Measurements from ENCODE around the gene SOX2. TPM values are rescaled to one million over a fixed set of nuclear protein-coding genes. Genes with fewer than 3 reads are reported as not detected.
A peak's percentile ranks its signal among the peaks of the same experiment; 100 is the strongest.

SOX2 gene
- total and polyA plus RNA-seq, 2 experiments from 2014 or later: 2.2 to 3.5 TPM

DNA sequence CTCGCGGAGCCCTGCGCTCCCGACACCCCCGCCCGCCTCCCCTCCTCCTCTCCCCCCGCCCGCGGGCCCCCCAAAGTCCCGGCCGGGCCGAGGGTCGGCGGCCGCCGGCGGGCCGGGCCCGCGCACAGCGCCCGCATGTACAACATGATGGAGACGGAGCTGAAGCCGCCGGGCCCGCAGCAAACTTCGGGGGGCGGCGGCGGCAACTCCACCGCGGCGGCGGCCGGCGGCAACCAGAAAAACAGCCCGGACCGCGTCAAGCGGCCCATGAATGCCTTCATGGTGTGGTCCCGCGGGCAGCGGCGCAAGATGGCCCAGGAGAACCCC lies 464 bp downstream of the SOX2 start:
- Histone ChIP-seq H3K4me2 (peak overlapping the region; percentile 75), H4K20me1 (ENCODE audit: insufficient read depth, poor library complexity, severe bottlenecking) (no peaks in the 10 kb centered on the region), H3K9me2 (replicated peaks; ENCODE audit: insufficient read depth) (no peaks in the 10 kb centered on the region), H3K27ac (no peak overlapping the region), H3K79me2 (no peaks in the 10 kb centered on the region), H3K4me1 (ENCODE audit: insufficient read depth) (peaks cover 18% of the 10 kb centered on the region), H3K36me3 (replicated peaks; ENCODE audit: insufficient read depth, low read depth) (no peaks in the 10 kb centered on the region), H2AFZ (peak overlapping the region; percentile 11), H3K9me3 (ENCODE audit: low read depth) (no peaks in the 10 kb centered on the region), H3K4me3 (peak overlapping the region; percentile 9), H3K27me3 (peaks cover 90% of the 10 kb centered on the region)
- DNase-seq (ENCODE audit: low spot score): no peak
- TF ChIP-seq EZH2phosphoT487 (IDR thresholded peaks at IDR 0.05; ENCODE audit: low read depth, severe bottlenecking, unreplicated experiment) (no peak), CTCF (IDR thresholded peaks at IDR 0.05; ENCODE audit: poor library complexity) (no peak), EZH2 (IDR thresholded peaks at IDR 0.05; ENCODE audit: borderline replicate concordance) (no peak)
- WGBS (ENCODE audit: low lambda C conversion rate, missing lambda C conversion rate): under 1% methylated on average over 24 of the region's 44 CpGs

GRCh38 chr3:181712553-181713279 lies 991 bp downstream of the SOX2 start:
- Histone ChIP-seq H3K36me3 (replicated peaks; ENCODE audit: insufficient read depth, low read depth) (no peaks in the 10 kb centered on the region), H3K4me2 (peak overlapping the region; percentile 75), H3K4me1 (ENCODE audit: insufficient read depth) (peaks cover 18% of the 10 kb centered on the region), H3K79me2 (no peaks in the 10 kb centered on the region), H3K4me3 (peak overlapping the region; percentile 9), H3K27me3 (peaks cover 90% of the 10 kb centered on the region), H3K27ac (no peak overlapping the region), H4K20me1 (ENCODE audit: insufficient read depth, poor library complexity, severe bottlenecking) (no peaks in the 10 kb centered on the region), H3K9me2 (replicated peaks; ENCODE audit: insufficient read depth) (no peaks in the 10 kb centered on the region), H2AFZ (peak overlapping the region; percentile 11), H3K9me3 (ENCODE audit: low read depth) (no peaks in the 10 kb centered on the region)
- 1% methylated on average over 64 of the region's 65 CpGs for WGBS (ENCODE audit: low lambda C conversion rate, missing lambda C conversion rate)
- DNase-seq (ENCODE audit: low spot score): peak; percentile 35
- TF ChIP-seq EZH2phosphoT487 (IDR thresholded peaks at IDR 0.05; ENCODE audit: low read depth, severe bottlenecking, unreplicated experiment): peak; percentile 82
- no peak for TF ChIP-seq CTCF (IDR thresholded peaks at IDR 0.05; ENCODE audit: poor library complexity)
- peak; percentile 97 for TF ChIP-seq EZH2 (IDR thresholded peaks at IDR 0.05; ENCODE audit: borderline replicate concordance)

GRCh38 chr3:181713280-181713647 lies 1.5 kb downstream of the SOX2 start:
- H3K79me2 ChIP-seq: no peaks in the 10 kb centered on the region
- H3K4me2 ChIP-seq: peak overlapping the region; percentile 75
- no peak overlapping the region for H3K27ac ChIP-seq
- H4K20me1 ChIP-seq (ENCODE audit: insufficient read depth, poor library complexity, severe bottlenecking): no peaks in the 10 kb centered on the region
- 0% methylated on average over 11 of the region's 11 CpGs for WGBS (ENCODE audit: low lambda C conversion rate, missing lambda C conversion rate)
- H3K36me3 ChIP-seq (replicated peaks; ENCODE audit: insufficient read depth, low read depth): no peaks in the 10 kb centered on the region
- DNase-seq (ENCODE audit: low spot score): no peak
- H2AFZ ChIP-seq: no peak overlapping the region
- H3K27me3 ChIP-seq: peaks cover 90% of the 10 kb centered on the region
- no peak for TF ChIP-seq CTCF (IDR thresholded peaks at IDR 0.05; ENCODE audit: poor library complexity)
- H3K4me3 ChIP-seq: no peak overlapping the region
- no peaks in the 10 kb centered on the region for H3K9me3 ChIP-seq (ENCODE audit: low read depth)
- peaks cover 18% of the 10 kb centered on the region for H3K4me1 ChIP-seq (ENCODE audit: insufficient read depth)
- H3K9me2 ChIP-seq (replicated peaks; ENCODE audit: insufficient read depth): no peaks in the 10 kb centered on the region
